CD4-positive, alpha-beta T cell (primary cell): ENCODE data around the gene HIVEP1. TPM values are rescaled to one million over a fixed set of nuclear protein-coding genes. Genes with fewer than 3 reads are reported as not detected.

Experiments used
- ATAC-seq: fragments of 200-7000 bp; cut with Tn5 transposase; one replicate; pipeline ENCODE4 v1.10.0; 2022; ENCODE audit warnings: mild to moderate bottlenecking; ENCODE audit not compliant: poor library complexity
- CTCF ChIA-PET: fragments of 350-600 bp; sonication (Branson Sonifier 250); formaldehyde crosslinking; loops from one replicate; lab custom pipeline; 2021; ENCODE audit warnings: antibody characterized with exemption, inconsistent platforms; lab: Charles Lee
- POLR2A ChIA-PET: fragments of 350-600 bp; sonication (Branson Sonifier 250); formaldehyde crosslinking; loops from one replicate; lab custom pipeline; 2021; ENCODE audit warnings: antibody characterized with exemption, inconsistent platforms; lab: Charles Lee
- DNase-seq, 14 experiments: peaks; one replicate each; pipeline ENCODE4 v3.0.0-alpha.2; 2013 to 2020; ENCODE audit warnings: mixed read lengths in 2 of 14
- H3K27ac ChIP-seq, 2 donors: one replicate each; pipeline versions ENCODE4 v1.5.1 to v1.7.0; 2013; ENCODE audit warnings: low read length in 2 of 2, low read depth in 1 of 2, mild to moderate bottlenecking in 1 of 2
- H3K27me3 ChIP-seq, 2 experiments: 1 replicate in 1 of 2; 2 replicates in 1 of 2; pipeline versions ENCODE4 v1.6.1 to v1.7.0; 2013; ENCODE audit warnings: low read length in 2 of 2, control low read depth in 1 of 2, mild to moderate bottlenecking in 1 of 2, moderate library complexity in 1 of 2; ENCODE audit not compliant: insufficient read depth in 2 of 2, control insufficient read depth in 1 of 2
- H3K36me3 ChIP-seq: one replicate; pipeline ENCODE4 v1.6.1; 2013; ENCODE audit warnings: low read length, control low read depth; ENCODE audit not compliant: insufficient read depth
- H3K4me1 ChIP-seq: one replicate; pipeline ENCODE4 v1.6.1; 2013; ENCODE audit warnings: low read length, control low read depth; ENCODE audit not compliant: insufficient read depth
- H3K4me3 ChIP-seq: one replicate; pipeline ENCODE4 v1.5.1; 2013; ENCODE audit warnings: mild to moderate bottlenecking, low read length, moderate library complexity
- H3K9me3 ChIP-seq, 2 experiments: 1 replicate in 1 of 2; 2 replicates in 1 of 2; pipeline versions ENCODE4 v1.6.1 to v1.7.0; 2013; ENCODE audit warnings: low read length in 2 of 2, mild to moderate bottlenecking in 2 of 2, control low read depth in 1 of 2, moderate library complexity in 1 of 2; ENCODE audit not compliant: control insufficient read depth in 1 of 2, insufficient read depth in 1 of 2
- H3K27ac Mint-ChIP-seq: one replicate; pipeline ENCODE4 v1.8.0; 2020; ENCODE audit warnings: mixed read lengths
- H3K27me3 Mint-ChIP-seq: one replicate; pipeline ENCODE4 v1.8.0; 2021; ENCODE audit warnings: mixed read lengths
- H3K36me3 Mint-ChIP-seq: one replicate; pipeline ENCODE4 v1.8.0; 2021; ENCODE audit warnings: low read depth, mixed read lengths
- H3K4me1 Mint-ChIP-seq: one replicate; pipeline ENCODE4 v1.8.0; 2021; ENCODE audit warnings: low read depth, mixed read lengths
- H3K4me3 Mint-ChIP-seq: one replicate; pipeline ENCODE4 v1.8.0; 2020; ENCODE audit warnings: mild to moderate bottlenecking, mixed read lengths
- H3K9me3 Mint-ChIP-seq: one replicate; pipeline ENCODE4 v1.8.0; 2020; ENCODE audit warnings: mixed read lengths
- CTCF ChIP-seq: fragments of 200-600 bp; IDR thresholded peaks from one replicate; pipeline ENCODE4 v1.8.0; 2022; ENCODE audit warnings: antibody characterized with exemption, mild to moderate bottlenecking
- intact Hi-C, 2 experiments: fragments of 100-400 bp; cut with DNase I in 1 of 2; cut with micrococcal nuclease in 1 of 2; formaldehyde crosslinking; loops; one replicate each; pipeline versions ENCODE4 v1.15.1 to v1.9.0; 2023 to 2025; cut with DNase I, micrococcal nuclease
- total RNA-seq, 174 experiments: library from RNA in 2 of 174; stranded (reverse) in 2 of 174; gene quantifications; one replicate each; pipeline ENCODE4 v1.2.3 and lab custom pipeline; 2021 to 2026

Gene HIVEP1
- total RNA-seq, 2 experiments from 2014 or later, result 76.3 to 78.8 TPM

GRCh38 chr6:12198851-12199250, 186.7 kb downstream of the HIVEP1 start:
- no peaks in the 10 kb centered on the region for H3K4me1 ChIP-seq
- no peaks in the 10 kb centered on the region for H3K36me3 Mint-ChIP-seq
- H3K4me1 Mint-ChIP-seq, result no peaks in the 10 kb centered on the region
- no peak overlapping the region for H3K4me3 Mint-ChIP-seq
- H3K9me3 Mint-ChIP-seq, result no peaks in the 10 kb centered on the region
- H3K27ac Mint-ChIP-seq, result no peak overlapping the region
- H3K9me3 ChIP-seq, result no peaks in the 10 kb centered on the region
- ATAC-seq (no peak), DNase-seq (no peak)
- no peaks in the 10 kb centered on the region for H3K27me3 Mint-ChIP-seq
- no peak for TF ChIP-seq CTCF
- H3K36me3 ChIP-seq, result no peaks in the 10 kb centered on the region
- intact Hi-C loops, result no loop called here
- H3K4me3 ChIP-seq, result no peak overlapping the region
- CTCF ChIA-PET, result no interaction called here
- H3K27ac ChIP-seq, result no peak overlapping the region
- POLR2A ChIA-PET, result no interaction called here
- H3K27me3 ChIP-seq, result no peaks in the 10 kb centered on the region

GRCh38 chr6:12200015-12200564, 188.0 kb downstream of the HIVEP1 start:
- Mint-ChIP-seq H3K9me3 (no peaks in the 10 kb centered on the region), H3K27ac (no peak overlapping the region), H3K4me3 (no peak overlapping the region), H3K4me1 (no peaks in the 10 kb centered on the region), H3K27me3 (no peaks in the 10 kb centered on the region), H3K36me3 (no peaks in the 10 kb centered on the region)
- no peak for TF ChIP-seq CTCF
- ChIA-PET POLR2A (no interaction called here), CTCF (interaction anchor here (1.4 kb wide), 1 partner anchor 34 kb away, joined by 3 read pairs; no protein-coding TSS in a partner anchor)
- intact Hi-C loops, result no loop called here
- H3K9me3 ChIP-seq, result no peaks in the 10 kb centered on the region
- H3K4me1 ChIP-seq, result no peaks in the 10 kb centered on the region
- no peak overlapping the region for H3K27ac ChIP-seq
- no peaks in the 10 kb centered on the region for H3K27me3 ChIP-seq
- ATAC-seq, result no peak
- DNase-seq, result peak in 2 of 14 experiments; percentile 1 to 9
- no peak overlapping the region for H3K4me3 ChIP-seq
- H3K36me3 ChIP-seq, result no peaks in the 10 kb centered on the region

- Mint-ChIP-seq H3K36me3 (no peaks in the 10 kb centered on the region), H3K4me1 (no peaks in the 10 kb centered on the region), H3K4me3 (no peak overlapping the region), H3K27ac (no peak overlapping the region), H3K9me3 (no peaks in the 10 kb centered on the region), H3K27me3 (no peaks in the 10 kb centered on the region)
- no peak for ATAC-seq
- Histone ChIP-seq H3K4me3 (no peak overlapping the region), H3K36me3 (no peaks in the 10 kb centered on the region), H3K4me1 (no peaks in the 10 kb centered on the region), H3K27me3 (no peaks in the 10 kb centered on the region), H3K9me3 (no peaks in the 10 kb centered on the region), H3K27ac (no peak overlapping the region)
- CTCF ChIA-PET, result interaction anchor here (1.4 kb wide), 1 partner anchor 33 kb away, joined by 3 read pairs; no protein-coding TSS in a partner anchor
- POLR2A ChIA-PET, result interaction anchor here (1.1 kb wide), 1 partner anchor 29 kb away, joined by 3 read pairs; no protein-coding TSS in a partner anchor
- TF ChIP-seq CTCF, result no peak
- DNase-seq, result no peak
- intact Hi-C loops, result no loop called here
These were observed 188.6 kb downstream of the HIVEP1 start for GRCh38 chr6:12200761-12201160.
